OCI-LY3 (cell line): ENCODE measurements around the gene ZKSCAN4.

ENCODE experiments used
- EZH2phosphoT487 ChIP-seq: fragments of 200-600 bp; shearing (Covaris generic); IDR thresholded peaks from 2 replicates; pipeline ENCODE4 v1.6.1; 2018; ENCODE audit warnings: antibody characterized with exemption, mixed run types, low read depth
- TF ChIP-seq, protein P1 (sequence below): fragments of 200-600, 300-600 bp; sonication (generic); IDR thresholded peaks from 2 replicates; pipeline ENCODE4 v1.5.1; 2014; ENCODE audit warnings: antibody characterized with exemption, low read length, low read depth

DNA sequence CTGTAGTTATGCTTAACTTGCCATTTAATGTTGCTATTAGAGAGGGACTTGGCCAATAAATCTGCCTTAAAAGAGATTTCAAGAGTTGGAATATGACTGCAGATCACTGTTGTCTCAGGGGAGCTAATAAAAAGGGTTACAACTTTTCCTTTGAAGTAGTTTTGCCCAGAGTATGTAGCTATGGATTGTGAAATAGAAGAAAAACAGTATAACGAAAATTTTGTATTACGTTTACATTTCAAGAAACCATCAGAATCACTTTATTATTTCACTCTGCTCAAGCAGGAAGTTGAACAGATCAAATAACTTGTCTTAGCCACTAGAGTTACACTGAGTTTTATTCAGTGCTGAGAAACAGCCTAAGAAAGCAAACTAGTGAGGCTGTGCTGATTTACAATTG, 11.9 kb upstream of the ZKSCAN4 start:
- TF ChIP-seq, protein P1, sequence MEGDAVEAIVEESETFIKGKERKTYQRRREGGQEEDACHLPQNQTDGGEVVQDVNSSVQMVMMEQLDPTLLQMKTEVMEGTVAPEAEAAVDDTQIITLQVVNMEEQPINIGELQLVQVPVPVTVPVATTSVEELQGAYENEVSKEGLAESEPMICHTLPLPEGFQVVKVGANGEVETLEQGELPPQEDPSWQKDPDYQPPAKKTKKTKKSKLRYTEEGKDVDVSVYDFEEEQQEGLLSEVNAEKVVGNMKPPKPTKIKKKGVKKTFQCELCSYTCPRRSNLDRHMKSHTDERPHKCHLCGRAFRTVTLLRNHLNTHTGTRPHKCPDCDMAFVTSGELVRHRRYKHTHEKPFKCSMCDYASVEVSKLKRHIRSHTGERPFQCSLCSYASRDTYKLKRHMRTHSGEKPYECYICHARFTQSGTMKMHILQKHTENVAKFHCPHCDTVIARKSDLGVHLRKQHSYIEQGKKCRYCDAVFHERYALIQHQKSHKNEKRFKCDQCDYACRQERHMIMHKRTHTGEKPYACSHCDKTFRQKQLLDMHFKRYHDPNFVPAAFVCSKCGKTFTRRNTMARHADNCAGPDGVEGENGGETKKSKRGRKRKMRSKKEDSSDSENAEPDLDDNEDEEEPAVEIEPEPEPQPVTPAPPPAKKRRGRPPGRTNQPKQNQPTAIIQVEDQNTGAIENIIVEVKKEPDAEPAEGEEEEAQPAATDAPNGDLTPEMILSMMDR: no peak
- TF ChIP-seq EZH2phosphoT487: no peak
